Activated T-cell treated with anti-CD3 and anti-CD28 coated beads for 1 hour (primary cell): ENCODE measurements around the gene PTCD3.

Source experiments
- DNase-seq: peaks from one replicate; pipeline ENCODE4 v3.0.0-alpha.2; 2020; ENCODE audit warnings: low read depth

PTCD3 gene

DNA sequence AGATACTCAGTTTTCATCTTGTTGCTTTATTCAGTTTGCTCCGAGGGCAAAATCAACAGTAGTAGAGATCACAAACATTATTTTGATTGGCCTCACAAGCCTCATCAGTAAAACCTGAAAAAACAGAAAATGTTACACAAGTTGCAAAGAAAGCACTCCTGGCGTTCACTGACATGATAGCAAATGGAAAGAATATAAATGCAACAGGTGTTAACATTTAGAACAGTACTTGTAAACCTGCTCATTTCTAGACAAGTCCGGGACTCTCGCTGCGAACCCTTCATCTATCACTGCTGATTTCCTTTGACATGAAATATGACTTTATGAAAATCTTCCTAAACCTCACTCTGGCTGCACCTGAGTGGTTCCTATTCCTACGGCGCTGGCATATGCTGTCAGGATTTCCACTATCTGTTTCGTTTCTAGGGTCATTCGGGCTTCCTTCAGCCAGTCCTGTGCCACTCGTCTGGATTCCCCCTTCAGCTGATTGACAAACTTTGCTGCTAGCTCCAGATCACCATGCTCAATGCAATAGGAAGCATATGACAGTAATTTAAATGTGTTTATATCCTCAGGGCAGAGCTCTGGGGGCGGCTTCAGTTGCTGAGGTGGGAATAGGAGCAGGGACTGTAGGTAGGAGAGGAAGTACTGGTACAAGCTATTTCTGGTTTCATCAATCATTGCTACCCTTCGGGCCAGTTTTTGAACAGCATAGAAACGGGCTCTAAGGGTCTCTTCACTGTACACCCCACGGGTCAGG lies 38.1 kb downstream of the PTCD3 start:
- DNase-seq, result no peak

DNA sequence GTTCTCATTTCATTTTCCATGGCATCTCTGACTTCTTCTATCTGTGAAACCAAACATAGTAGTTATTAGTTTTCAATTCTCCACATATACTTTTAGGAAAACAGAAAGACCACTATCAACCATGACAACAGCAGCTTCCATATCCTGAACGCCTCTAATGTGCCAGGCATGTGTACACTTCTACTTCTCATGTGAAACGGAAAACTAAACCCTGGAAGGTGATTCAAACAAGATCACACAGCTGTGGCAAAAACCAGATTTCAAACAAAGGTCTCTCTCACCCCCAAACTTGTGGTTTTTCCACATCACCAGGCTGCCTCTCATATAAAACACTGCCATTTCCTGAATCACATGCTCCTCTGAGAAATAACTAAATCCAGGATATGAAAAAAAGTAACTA lies 41.8 kb downstream of the PTCD3 start:
- no peak for DNase-seq

DNA sequence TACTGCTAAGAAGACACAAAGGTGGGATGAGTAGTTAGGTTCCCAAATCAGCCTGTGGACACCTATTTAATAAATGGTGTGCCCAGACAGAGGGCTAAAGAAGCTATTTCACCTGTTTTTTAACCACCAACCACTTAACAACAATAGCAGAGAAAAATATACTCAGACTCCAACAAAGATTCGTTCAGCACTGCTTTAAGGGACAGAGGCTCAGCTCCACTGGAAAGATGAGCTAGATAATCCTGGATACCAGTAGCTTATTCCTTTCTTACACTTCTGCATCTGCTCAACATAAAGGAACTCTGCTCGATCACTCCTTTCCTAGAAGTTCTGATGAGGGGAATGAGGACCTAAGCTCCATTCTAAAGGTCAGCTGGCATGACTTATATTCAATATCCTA lies 44.5 kb downstream of the PTCD3 start:
- no peak for DNase-seq

DNA sequence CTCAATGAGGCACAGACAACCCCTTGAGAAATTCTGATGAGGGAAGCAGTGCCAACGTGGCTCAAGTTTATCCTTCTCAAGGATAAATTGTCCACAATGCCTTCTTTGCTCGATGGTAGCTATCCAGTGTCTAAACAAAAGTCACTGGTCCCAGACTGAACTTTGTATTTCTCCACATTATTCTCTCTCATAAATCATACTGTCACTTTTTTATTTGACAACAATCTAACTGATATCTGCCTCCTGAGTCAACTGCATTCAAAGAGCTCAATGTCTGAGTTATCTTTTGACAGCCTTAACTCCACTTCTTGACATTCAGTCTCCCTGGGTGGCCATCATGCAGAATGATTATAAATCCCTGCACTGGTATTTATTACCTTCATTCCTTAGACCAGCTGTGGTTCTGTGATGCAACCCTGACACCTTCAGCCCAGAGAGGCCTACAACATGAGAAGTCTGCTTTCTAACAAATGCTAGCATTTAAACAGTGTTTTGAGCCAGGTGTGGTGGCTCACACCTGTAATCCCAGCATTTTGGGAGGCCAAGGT lies 51.0 kb downstream of the PTCD3 start:
- no peak for DNase-seq

DNA sequence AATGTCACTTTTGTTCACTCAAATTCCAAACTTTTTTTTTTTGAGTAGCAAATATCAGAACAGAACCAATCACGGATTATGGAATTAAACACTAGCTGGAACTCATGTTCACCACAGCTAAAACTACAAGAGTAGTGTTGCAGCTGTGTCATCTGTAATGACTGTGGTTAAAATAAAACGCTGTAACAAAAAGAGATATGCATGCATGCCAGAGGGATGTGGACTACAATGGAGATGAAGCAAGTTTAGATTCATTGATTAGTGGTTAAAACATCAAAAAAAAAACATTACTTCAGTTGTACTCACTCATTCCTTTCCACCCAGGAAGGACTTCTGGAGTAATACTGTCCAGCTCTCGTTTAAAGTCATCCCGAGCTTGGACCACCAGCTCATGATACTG lies 52.3 kb downstream of the PTCD3 start:
- no peak for DNase-seq

DNA sequence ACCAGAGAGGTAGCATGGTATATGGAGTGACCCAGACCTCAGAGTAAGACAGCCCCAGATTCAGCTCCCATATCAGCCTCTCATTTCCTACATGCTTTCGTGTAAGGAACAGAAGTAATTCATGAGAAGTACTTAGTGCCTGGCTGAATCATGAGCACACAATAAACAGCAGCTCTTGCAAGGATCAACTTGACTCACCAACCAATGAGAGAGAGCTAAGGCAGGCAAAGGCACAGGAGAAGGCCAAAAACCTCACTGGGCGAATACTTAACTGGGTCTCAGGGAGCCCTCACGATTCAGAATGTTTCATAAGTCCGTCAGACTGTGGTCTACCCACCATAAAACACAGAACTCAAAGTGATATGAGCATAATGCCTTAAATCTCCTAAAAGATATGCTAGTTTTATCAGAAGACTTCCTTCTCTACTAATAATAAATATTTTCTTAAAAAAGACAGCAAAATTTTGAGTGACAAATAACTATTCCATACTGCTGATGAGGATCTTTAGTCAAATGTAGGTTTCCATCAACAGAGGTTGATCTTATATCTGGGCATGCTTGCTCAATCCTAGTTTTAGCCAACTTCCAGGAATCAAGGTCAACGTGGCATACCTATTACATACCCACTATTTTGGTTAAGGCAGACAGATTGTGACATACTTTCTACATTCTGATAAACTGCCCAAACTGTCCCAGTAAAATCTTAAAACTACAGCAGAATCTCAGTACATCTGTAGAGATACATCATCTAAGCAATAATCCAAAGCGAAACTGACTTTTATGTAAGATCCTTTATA lies 54.3 kb downstream of the PTCD3 start:
- no peak for DNase-seq

DNA sequence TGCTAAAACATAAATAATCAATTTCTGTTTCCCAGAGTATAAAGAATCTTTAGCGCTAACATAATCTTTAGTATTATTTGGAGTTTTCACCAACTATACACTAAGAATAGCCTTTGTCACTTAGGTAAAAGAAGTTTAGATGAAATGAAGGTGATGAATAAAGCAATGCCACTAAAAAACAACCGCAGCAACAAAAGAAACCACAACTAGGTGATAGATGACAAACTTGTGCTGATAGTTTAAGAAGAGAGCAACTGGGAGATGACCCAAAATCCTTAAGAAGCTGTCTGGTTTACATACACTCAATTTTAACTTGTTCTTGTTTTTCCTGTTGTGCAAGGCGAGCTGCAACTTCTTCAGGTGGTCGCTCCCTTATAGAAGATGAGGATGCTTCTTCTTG lies 64.4 kb downstream of the PTCD3 start:
- DNase-seq, result no peak

DNA sequence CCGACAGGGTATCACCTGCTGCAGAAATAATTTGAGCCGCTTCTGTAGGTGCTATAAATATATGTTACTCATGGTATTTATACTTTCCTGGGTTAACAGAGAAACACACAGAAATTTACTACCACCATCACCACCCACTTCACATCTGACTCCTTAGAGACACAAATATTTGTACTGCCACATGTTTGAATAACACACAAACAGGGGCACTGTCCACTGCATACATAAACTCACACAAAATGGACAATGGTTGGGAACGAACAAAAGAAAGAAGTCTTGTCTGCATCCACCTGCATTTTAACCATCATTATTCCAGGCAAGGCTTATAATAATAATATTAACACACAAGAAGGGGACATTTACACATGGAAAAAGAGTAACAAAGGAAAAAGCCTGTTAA lies 65.3 kb downstream of the PTCD3 start:
- DNase-seq, result no peak

DNA sequence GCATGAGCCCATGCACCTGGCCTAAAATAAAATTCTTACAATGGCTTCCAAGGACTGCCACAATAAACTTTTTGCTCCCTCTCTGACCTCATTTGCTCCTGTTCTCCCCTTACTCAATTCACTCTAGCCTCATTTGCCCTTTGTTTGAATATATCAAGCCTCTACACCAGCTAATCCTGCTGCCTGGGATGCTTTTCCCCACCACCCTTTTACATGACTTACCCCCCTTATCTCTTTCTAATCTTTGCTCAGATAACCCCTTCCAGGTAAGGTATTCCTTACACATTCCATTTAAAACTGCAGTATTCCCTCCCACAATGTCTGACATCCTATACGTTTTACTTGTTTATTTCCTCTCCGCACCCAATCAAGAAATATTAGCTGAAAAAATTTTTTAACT lies 66.6 kb downstream of the PTCD3 start:
- DNase-seq, result no peak

DNA sequence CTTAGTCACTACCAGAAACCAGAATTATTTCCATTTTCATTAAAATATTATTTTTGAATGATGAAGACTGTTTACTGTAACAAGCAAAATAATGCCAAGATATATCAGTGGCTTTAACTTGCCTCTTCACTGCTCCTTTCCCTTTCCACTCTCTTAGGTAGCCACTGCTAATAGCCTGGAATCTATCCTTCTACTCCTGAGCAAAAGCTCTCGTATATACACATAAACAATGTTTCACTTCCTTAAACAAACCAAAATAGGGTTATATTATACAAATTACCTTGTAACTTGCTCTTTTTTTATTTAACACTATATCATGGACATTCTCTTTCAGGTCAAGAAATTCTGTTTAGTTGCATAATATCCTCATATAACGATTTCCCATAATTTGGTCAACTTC lies 68.4 kb downstream of the PTCD3 start:
- DNase-seq, result no peak

DNA sequence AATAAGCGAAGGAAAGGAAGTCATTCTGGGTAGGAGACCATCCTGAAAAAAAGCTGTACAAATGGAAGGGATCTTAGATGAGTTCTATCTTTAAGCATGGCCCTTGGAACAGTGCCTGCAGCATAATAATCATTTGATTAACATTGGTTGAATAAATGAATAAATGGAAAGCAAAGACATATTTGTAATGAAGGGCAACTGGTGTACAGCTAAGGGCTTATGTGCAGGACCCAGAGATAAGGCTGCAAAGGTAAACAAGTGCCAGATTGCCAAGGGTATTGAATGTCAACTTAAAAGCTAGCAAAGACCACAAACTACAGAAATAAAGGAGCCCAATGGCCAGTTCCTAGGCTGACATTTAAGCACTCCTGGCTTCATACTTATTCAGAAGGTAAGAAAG lies 69.8 kb downstream of the PTCD3 start:
- DNase-seq, result no peak

DNA sequence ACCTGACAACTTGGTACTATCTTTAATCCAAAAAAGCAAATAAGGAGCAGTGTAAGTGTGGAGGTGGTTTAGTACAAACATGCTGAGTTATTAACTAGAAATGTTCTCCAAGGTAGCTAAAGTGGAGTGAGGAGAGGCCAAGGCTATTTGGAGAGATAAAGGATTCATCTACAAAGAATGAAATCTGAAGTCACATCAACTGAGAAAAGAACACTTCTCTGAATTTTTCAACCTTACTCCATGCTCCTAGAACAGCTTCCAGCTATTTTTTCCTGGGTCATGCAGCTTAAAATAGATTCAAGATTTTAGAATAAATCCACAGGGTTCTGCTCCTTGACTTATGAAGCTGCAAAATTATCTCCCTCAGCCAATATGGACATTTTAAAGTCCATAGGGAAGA lies 70.6 kb downstream of the PTCD3 start:
- no peak for DNase-seq

DNA sequence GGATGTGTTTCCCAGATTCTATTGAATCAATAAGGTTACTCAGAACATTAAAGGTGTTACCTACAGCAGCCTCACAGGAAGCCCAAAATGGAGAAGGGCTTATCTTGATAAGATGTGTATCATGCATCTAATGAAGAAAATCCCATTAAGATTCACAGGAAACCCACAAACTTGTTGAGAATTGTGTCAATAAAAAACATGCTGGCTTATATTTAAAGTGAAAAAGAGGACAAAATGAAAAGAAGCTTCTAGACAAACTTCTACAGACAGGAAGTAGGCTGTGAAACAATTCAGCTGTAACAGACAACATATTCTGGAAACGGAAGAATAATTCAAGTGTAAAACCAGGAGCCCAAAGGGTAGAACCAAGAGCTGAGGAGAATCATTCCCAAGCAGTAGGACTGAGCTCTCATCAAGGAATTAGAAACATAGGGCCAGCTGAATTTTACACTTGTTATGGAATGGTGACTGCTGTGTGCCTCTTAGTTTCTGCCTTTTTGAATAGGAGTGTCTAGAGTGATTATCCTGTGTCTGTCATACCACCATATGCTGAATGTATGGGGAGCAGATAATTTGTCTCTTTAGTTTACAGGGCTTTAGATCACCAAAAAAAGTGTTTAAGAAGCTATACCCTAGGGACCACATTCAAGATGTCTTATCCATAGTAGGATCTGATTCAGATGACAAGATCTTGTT lies 79.6 kb downstream of the PTCD3 start:
- DNase-seq, result no peak

DNA sequence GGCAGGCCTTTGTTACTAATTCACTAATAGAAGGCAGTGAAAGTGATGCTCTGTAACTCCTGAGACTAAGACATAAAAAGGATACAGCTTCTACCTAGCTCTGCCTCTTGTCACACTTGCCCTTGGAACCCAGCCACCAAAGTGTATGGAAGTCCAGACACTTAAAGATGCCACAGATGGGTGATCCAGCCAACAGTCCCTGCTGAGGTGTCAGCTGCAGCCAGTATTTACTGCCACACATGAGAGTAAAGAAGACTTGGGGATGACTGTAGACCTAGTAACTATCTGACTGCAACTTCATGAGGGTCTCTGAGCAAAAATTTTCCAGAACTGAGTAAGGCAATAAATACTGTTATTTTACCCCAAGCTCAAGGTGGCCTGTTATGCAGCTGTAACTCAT lies 80.4 kb downstream of the PTCD3 start:
- no peak for DNase-seq

DNA sequence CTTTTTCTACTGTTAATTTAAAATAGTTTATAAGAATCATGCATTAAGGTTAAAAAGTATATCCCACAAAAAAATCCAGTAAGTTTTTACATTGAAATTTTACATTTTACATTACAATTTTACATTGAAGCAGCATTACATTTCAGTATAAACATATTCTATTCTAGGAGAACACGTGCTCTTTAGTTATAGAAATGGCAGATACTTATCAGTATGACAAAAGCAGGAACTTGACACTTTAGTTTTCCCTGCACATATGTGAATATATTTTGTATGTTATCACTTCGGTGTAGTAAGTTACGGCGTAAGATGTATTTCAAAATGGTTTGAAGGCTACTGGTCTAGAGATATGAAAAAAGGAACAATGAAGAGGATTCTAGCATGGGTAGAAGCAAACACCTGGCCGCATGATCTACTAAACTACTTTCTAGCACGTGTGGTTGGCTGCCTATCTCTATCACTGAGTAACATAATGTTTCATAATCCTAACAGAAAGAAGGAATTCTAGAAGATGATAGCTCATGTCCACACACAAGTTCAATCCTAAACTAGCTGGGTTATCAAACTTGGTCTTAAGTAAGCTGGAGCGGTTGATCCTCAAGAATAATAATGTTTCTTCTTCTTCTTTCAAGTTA lies 83.9 kb downstream of the PTCD3 start:
- no peak for DNase-seq
